Measurements from ENCODE around the gene FAF1.

The FAF1 gene

DNA sequence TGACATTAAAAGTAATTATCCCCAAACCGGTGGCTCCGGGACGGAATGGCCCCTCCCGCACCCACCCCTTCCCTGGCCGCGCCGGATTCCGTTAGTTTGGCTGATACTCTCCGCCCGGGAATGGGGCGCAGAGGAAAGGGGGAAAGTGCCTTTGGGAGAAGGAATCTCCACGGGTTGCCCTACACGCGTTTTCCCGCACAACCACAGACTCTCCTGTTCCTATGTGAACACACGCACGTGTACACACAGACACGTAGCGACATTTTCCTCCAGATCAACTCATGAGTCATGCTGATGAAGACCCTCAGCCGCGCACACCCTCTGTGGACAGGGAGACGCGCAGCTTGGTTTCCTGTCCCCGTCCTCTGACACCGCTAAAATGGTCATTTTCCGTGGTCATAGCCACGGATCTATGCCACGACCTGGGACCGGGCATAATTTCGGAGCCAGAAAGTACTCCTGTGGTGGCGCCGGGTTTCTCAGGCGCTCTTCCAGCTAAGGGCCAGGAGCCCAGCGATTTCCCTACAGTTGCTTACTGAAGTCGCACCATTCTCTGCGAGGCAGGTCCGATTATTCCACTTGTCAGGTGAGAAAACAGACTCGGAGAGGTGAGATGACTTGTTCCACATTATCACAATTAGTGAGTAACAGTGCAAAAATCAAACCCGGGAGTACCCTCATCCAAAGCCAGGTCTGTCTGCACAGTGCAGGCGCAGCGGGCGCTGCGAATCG, 532.8 kb downstream of the FAF1 start:
- no peak for DNase-seq (ENCODE audit: low read depth in 2 of 2)

DNA sequence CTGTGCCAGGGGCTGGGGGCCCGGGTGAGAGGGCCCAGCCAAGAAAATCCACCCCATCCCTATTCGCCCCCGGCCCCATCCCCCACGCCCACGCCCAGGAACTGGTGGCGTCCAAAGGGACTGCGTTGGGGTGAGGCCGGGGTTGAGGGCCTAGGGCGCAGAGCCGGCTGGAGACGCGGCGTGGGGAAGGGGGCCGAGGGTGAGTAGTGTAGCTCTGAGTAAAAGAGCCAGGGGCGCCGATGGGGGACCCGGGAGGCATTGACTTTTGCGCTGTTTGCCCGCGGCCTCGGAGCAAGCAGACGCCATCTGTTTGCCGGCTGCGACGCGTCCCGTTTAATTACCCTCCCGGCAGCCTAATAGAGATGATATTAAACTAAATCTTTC, 533.4 kb downstream of the FAF1 start:
- no peak for DNase-seq (ENCODE audit: low read depth in 2 of 2)

DNA sequence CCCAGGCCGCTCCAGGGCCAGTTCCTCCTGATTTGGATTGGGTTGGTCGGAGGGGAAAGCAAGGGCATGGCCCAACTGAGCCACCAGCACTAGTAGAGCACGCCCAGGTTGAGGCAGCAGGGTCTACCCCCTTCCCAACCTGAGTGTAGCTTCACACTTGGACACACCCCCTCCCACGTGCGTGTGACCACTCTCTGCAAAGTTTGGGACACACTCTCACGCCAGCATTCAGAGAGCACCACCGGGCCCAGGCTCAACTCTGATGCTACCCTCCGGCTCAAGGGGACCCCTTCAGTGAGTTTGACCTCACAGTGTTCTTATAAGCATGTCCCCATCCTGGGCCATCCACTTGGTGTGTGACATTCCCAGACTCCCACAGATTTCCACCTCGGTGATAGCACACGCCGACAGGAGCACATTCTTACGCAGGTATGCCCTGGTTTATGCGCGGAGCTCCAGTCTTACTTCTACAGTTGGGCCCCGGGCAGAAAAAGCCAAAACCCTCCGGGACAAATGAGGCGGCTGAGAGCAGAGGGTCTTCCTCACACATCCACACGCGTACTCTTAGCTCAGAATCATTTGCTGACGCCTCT, 533.9 kb downstream of the FAF1 start:
- DNase-seq (ENCODE audit: low read depth in 2 of 2): no peak

DNA sequence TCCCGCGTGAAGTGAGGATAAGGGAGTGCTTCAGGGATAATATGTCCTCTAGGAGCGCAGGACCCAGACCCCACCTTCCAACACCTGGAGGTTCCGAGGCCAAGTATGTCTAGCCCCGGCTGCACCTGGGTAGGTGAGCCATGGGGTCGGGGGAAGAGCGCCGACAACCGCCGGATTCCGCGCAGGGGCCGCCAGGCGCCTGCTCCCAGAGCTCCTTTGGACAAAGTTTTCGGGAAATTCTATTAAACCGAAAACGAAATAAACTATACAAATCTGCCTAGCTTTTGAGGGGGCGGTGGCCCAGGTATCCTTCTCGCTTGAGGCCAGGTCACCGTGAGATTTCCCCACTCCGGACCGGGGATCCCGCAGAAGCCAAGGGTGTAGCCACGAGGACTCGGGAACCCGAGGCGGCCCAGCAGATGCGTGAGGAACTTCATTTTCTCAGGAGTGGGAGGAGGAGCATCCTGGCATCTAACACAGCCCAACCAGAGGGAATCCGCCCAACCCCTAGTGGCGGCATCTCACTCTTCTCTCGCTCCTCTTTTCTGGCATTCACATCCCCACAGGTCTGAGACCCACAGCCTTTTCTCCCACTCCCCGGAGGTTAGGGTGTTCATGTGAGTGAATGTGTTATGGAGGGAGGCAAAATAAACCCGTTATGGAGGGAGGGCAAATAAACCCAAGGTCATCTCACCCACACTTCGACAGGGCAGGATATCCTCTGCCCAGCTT, 534.5 kb downstream of the FAF1 start:
- no peak for DNase-seq (ENCODE audit: low read depth in 2 of 2)

DNA sequence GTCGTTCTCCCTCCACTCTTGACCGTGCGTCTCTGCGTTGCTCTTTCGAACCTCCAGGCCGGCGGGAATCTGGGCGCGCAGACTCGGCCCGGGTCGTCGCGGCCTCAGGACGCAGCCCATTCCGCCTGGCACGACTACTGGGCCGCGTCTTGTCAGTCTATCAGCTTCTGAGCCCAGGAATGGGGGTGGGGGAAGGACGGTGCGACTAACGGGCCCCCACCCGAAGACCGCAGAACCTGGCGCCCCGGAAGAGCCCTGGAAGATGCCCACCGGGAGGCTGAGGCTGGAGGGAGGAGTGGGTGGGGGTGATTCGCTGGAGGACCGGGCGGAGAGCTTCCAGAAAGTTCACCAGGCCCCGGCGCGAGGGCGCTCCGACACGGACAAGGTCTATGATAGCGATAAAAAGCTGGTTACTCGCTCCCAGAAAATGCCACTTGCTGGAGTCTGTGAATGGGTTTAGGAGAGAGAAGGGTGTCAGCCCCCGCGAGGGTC, 535.1 kb downstream of the FAF1 start:
- no peak for DNase-seq (ENCODE audit: low read depth in 2 of 2)

DNA sequence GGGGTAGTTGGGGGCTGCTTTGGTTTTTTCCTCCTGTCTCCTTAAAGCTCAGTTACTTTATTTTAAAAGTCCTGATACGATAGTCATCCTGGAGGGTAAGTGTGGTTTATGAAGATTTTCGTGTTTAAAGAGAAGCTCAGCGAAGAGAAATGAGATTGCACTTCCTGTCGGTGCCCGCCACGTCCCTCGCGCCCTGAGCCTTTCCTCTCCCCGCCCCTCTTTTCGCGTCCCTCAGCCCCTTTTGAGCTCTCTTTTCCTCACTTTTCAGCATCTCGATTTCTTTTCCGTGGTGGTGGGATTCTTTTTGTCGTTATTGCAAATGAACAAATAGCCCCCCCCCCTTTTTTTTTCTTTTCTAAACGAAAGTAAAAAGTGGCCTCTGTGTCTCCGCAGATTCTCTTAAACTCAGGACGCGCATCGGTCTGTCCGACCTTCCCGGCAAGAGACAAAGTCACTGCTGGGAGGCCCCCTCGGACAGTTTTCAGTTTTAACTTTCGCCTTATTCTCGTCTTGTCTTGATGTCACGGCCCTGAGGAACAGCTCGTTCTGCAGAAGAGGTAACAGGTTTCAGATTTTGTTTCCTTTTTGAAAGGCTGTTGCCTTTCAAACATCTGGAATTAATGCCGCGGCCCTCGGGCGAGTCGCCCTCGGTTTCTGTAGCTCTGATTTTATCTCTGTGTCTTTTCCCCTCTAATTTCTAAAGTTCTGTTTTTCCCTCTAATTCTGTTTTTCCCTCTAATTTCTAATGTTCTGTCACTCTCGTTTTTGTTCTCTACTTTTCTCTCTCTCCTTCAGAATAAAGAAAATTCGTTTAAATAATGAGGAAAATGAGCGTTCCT, 535.8 kb downstream of the FAF1 start:
- no peak for DNase-seq (ENCODE audit: low read depth in 2 of 2)

DNA sequence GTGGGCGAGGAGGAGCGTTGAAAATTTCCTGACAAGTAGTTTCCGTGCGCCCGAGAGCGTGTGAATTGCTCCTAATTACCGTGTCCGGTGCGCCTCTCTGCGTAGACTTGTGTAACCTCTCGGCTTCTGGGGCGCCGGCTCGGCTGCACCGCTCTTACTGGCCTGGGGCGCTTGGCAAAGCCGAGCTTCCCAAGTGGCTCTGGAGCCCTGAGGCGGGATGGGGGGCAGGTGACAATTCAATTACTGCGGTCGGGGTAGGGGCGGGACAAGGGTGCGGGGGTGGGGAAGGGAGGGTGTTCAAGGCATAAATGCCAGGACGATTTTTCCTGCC, 536.4 kb downstream of the FAF1 start:
- DNase-seq (ENCODE audit: low read depth in 2 of 2): no peak

DNA sequence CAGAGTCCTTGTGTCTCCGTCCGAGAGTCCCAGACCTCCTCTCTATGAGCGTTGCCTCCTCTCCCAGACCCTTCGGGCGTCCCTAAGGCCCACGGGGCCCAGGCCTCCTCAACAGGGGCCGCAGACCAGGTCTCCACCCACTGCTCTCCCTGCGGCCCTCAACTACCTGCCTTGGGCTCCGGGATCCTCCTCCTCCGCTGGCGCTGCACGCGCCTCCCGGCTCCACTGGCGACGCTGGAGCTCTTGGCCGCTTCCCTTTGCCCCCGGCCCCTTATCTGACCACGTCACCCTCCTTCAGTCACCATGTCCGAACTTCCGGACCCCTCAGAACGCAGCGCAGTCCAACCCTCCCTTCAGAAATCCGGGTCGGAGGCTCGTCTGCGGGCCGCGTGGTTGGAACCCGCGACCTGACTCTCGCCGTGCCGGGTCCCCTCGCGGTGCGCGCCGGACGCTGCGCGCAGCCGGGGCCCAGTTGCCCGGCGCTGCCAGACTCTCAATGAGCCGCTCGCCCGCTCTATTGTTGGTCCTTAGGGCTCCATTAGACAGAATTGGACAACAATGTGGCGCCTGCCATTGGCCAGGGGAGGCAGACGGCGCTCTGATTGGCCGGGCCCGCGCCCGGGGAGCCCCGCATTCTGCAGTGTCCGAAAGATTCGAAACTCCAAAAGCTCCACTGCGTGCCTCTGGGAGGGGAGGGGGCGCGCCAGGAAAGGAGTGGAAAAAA, 537.0 kb downstream of the FAF1 start, which contains the start of gene DMRTA2:
Gene DMRTA2, minus strand, starts transcription at position 498 of the 724 bp plus-strand sequence. CDS start 1,907 bp downstream, outside the sequence.
- no peak for DNase-seq (ENCODE audit: low read depth in 2 of 2)

DNA sequence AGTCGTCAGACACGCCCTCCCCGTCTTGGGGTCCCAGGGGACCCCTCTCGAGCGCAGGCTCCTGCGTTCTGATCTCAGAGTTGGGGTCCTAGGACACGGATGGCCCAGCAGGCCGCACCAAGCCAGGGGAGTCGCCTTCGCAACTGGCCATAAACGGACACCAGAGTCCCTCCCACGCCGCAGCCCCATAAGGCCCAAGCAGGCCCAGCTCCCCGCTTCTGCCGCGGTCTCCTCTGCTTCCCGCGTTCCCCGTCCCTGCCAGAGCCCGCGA, 537.5 kb downstream of the FAF1 start:
- DNase-seq (ENCODE audit: low read depth in 2 of 2): no peak

DNA sequence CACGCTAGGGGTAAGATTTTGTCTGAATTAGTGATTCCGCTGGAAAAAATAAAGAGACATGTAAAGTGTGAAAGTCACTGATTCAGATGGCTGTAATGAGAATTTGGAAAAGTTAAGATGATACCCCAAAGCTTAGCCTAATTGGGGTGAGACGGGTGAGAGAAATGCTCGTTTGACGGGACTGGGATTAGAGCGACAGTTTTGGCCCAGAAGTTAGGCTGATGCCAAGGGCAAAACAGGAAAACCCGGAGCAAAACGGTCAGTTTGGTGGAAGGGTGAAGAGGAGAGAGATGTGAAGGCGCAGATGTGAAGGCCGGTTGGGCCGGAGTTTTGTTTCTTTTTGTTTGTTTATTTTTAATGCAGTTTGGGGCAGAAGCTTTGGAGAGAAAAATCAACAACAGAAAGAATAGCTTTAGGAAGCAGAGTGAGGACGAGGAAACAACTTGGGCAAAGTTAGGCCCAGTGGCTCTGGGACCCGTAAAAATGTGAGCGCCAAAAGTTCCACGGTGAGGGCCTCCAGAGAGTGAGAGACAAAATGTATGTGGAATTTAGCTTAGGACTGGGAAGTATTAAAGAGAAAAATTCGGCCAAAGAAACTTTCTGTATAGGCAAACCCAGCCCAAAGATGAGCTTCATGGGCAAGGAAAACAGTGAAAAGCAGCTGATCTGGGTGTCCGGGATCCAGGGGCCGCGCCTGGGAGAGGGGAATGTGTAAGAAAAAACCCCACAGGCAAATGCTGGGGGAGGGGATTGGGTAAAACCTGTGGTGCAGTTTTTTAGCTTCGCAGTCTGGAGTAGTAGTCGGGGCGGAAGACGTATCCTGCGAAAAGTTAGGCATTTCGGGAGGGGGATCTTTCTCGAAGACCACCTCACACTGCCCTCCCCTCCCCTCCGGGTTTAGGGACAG, 538.0 kb downstream of the FAF1 start:
- DNase-seq (ENCODE audit: low read depth in 2 of 2): no peak

DNA sequence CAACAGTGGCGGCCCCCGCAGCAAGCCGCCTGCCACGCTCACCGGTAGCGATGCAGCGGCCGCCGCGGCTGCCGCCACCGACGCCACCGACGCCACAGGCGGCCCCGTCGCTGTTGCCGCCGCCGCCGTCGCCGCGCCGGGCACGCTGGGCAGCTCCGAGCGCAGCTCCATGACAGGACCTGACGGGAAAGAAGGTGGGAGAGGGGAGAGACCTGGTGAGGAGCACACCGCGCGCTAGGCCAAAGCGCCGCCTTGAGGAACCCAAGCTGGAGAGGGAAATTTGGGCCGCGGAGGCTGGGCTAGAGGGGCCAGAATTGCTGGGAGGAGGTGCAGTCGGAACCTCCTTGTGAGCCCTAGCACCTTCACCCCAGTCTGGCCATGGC, 538.7 kb downstream of the FAF1 start:
- no peak for DNase-seq (ENCODE audit: low read depth in 2 of 2)

DNA sequence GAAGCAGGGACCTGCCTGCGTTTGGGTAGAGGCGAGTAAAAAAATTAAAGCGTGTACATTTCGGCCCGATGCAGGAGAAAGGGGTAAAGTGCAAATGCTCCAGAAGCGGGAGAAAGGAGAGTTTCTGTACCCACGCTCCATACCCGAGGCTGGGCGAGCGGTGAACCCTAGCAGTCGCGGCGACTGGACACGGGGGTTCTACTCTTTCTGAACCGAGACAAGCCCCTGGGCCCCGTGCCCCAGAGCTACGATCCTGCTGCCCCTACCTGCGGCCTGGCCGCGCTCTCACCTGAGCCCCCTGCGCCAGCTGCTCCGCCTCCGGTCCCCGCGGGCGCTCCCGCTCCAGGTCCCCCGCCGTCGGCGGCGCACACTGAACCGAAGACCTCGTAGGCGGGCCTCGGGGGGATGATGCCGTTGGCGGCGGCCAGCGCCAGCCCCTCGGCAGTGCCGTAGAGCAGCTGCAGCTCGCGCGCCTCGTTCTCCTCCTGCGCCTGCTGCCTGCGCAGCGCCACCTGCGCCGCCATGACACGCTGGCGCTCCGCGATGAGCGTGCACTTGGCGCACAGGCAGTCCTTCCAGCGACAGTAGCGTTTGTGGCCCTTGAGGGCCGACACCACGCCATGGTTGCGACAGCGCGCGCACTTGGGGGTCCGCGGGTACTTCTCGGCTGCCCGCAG, 539.2 kb downstream of the FAF1 start:
- no peak for DNase-seq (ENCODE audit: low read depth in 2 of 2)

DNA sequence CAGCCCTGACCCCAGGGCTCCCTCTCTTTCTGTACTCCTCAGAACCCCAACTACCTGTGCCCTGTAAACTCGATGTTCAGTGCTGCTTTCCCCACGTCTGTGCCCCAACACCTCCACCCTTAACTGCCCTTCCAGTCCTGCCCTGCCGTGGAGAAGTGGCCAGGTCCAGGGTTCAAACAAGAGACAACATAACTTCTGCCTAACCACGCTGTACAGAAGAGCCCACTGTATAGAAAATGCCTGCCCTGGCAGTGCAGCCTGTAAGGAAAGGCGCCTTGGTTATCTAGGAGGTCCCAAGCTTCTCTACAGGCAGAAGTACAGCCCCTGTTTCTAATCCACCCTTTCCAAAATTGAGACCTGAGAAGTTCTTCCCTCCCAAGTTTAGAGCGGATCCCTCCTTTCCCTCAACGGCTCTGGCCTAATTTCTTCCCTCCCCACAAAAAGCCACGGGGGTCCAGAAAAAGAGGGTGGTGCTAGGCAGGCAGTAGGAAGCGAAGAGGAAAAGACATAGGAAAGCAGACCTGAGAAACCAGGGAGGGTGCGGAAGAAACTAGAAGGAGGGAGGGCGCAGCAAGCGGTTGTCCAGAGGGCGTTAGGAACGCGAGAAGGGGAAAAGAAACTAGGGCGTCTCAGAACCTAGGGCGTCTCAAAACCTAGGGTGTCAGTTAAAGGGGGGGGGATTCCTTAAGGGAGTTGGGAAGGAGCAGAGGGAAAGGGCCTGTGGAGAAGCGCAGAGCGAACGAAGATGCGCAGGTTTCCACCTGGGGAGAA, 540.0 kb downstream of the FAF1 start:
- DNase-seq (ENCODE audit: low read depth in 2 of 2): no peak

DNA sequence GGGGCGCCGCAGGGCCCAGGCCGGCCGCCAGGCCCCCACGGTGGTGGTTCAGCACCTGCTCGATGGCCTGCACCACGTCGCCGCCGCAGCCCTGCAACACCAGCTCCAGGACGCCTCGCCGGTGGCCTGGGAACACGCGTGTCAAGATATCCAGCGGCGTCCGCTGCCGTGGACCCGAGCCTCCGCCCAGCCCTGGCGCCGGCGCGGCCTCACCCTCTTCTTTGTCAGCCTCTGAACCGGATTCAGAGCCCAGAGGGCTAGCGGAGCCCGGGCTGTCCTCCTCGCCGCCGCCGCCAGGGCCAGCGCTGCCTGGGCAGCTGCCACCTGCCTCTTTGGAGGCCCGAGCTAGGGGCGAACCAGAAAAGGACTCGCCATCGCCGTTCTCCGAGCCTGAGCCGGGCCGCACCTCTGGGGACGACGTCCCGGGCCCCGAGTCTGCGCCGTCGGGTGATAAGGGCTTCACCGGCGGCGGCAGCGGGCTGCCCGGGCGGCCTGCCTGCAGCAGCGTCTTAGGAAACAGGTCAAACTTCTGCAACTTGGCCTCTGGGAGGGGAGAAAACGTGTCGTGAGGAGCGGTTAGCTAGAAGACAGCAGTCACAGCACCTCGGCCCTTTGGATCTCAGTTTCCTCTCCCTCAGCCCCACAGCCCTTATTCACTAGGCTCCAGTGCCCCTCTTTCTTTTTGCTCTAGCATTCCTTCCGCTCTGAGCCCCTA, 540.7 kb downstream of the FAF1 start:
- no peak for DNase-seq (ENCODE audit: low read depth in 2 of 2)

DNA sequence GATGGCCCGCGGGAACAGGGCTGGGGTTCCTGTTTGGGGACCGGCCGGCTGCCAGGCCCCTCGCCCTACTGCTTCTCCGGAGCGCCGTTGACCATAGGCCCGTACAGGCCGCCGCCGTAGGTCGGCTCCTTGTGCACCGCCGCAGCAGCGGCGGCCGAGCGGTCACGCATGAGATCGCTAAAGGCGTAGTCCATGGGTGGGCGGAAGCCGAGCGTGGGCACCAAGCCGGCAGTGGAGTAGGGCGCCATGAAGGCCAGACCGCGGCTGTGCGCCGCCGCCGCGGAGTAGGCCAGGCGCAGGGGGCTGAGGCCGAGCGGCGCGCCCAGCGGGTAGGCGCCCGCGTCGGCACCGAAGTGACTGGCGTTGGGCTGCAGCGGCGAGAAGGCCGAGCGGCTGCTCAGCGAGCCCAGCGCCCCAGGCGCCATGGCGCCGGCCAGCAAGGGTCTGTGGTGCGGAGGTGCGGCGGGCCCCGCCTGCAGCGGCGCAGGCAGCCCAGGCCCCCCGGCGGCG, 541.4 kb downstream of the FAF1 start:
- no peak for DNase-seq (ENCODE audit: low read depth in 2 of 2)

DNA sequence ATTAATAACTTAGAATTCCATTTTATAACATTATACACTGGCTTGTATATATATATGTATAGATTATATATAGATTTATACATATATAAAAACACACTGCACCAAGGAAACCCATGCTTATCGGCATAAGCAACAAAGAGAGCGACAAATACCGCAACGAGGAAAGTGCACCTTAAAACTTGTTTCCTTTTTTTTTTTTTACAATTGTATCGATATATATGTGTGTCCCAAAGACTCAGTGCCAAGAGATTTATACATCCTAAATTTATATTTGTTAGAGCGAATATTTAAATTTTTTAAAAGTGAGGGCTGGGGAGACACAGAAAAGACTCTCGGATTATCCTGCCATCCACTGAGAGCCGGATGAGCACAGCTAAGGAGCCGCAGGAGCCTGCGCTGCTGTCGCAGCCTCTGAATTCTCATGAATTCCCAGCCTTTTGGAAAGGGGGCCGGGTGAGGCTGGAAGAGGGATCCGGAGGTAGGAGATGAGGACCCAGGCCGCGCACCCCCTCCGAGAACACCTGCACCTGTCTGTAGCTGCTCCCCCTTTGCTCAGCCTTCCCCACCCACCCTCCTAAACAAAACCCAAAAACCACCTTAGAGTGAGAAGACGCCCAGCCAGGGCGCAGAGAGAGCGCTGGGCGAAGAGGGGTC, 542.0 kb downstream of the FAF1 start:
- DNase-seq (ENCODE audit: low read depth in 2 of 2): no peak

DNA sequence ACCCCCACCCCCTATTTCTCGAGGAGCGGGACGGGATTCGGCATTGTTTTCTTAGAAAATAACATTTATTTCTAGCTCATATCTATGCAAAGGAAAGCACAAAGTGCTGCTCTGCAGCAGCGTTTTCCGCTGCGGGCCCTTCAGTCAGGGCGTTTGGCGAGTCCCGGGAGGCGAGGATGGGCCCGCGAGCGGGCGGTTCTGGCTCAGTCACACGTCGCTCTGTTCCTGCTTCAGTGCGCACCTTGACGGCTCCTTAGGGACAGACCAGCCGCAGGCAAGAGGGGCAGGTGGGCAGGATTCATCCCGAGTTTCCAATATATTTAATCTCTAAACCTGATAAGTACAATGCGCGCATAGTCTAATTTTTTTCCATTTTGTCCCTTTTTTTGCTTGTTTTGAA, 542.6 kb downstream of the FAF1 start:
- DNase-seq (ENCODE audit: low read depth in 2 of 2): no peak

Measured in fibroblast of skin of left quadriceps (primary cell).